Peyer's patch (tissue), 4 donors: ENCODE measurements around the gene DGKI. TPM values are rescaled to one million over a fixed set of nuclear protein-coding genes. Genes with fewer than 3 reads are reported as not detected.

Source experiments
- DNase-seq, 3 donors: peaks; one replicate each; pipeline ENCODE4 v3.0.0-alpha.2; 2017 to 2019
- H3K27ac ChIP-seq, 4 donors: fragments of 200-600 bp; sonication (generic); one replicate each; pipeline ENCODE4 v1.5.1; 2016 to 2019
- H3K27me3 ChIP-seq, 2 donors: fragments of 200-600 bp; sonication (generic); one replicate each; pipeline ENCODE4 v1.5.1; 2019
- H3K36me3 ChIP-seq, 3 donors: fragments of 200-600 bp; sonication (generic); one replicate each; pipeline ENCODE4 v1.5.1; 2016 to 2019
- H3K4me1 ChIP-seq, 4 donors: fragments of 200-600 bp; sonication (generic); one replicate each; pipeline ENCODE4 v1.5.1; 2016 to 2019
- H3K4me3 ChIP-seq, 4 donors: fragments of 200-600 bp; sonication (generic); 1 replicate in 3 of 4; 2 replicates in 1 of 4; pipeline ENCODE4 v1.5.1; 2016 to 2019; ENCODE audit warnings: mild to moderate bottlenecking in 1 of 4
- H3K9me3 ChIP-seq, 4 donors: fragments of 200-600 bp; sonication (generic); one replicate each; pipeline ENCODE4 v1.5.1; 2016 to 2019; ENCODE audit warnings: mild to moderate bottlenecking in 1 of 4
- CTCF ChIP-seq, 6 experiments: fragments of 450-650 bp in 4 of 6; fragments of 200-600 bp in 2 of 6; sonication (generic) in 1 of 6; IDR thresholded peaks; one replicate each; pipeline ENCODE4 v1.5.1; 2017 to 2019; ENCODE audit warnings: antibody characterized with exemption in 6 of 6, mild to moderate bottlenecking in 3 of 6, moderate library complexity in 1 of 6
- POLR2A ChIP-seq, 2 donors: fragments of 450-650 bp; IDR thresholded peaks; one replicate each; pipeline ENCODE4 v1.5.1; 2017; ENCODE audit warnings: antibody characterized with exemption in 2 of 2, mild to moderate bottlenecking in 2 of 2, moderate library complexity in 2 of 2
- total RNA-seq, 4 donors: library from RNA; depleted of rRNA; stranded (reverse); fragments of >200 nt; gene quantifications; one replicate each; pipeline ENCODE4 v1.1.0, GENCODE V29; 2016

DGKI gene
- total RNA-seq, 4 donors from 2014 or later = 0.19 to 0.40 (median 0.35) TPM; not detected in 1

DNA sequence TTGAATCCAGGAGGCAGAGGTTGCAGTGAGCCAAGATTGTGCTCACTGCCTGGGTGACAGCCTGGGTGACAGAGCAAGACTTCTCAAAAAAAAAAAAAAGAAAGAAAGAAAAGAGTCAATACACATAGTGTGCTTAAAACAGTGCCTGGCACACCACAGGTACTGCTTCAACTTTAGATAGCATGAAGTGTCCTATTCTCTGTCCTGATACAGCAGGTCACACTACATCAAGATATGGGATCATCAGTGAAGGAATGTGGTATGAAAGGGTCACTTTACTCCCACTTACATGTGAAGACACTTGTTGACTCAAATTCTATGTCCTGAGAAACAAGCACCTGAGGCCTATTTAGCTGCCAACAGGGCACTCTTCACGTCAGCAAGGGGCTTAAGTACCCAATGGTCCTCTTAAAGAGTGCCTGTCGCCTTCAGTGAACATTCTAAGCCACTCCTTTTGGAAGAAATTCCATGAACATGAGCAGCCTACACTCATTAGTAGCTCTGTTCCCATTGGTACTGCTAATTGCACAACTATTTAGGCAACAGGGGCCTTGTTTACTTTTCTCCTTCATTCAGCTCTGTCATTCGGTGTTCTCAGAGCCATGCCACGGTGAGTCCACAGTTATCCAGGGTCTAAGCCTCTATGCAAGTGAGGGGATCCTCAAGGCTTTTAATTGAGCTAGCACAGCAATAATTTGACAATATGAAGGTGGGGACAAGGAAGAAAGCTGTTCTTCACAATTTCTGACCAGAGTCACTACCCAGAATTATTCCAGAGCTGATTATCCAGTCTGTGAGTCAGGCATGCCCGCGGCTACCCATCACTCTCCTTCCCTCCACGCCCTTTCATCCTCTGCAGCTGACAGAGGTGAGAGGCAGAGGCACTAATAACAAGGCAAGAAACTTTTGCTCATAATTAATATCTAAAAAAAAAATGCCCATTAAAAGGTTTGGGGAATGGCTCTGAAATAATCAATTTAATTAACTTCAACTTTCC lies 446.6 kb downstream of the DGKI start:
- DNase-seq = no peak
- Histone ChIP-seq H3K36me3 (no peaks in the 10 kb centered on the region), H3K27ac (no peak overlapping the region), H3K27me3 (no peaks in the 10 kb centered on the region), H3K9me3 (no peaks in the 10 kb centered on the region), H3K4me3 (no peak overlapping the region), H3K4me1 (no peaks in the 10 kb centered on the region)
- TF ChIP-seq POLR2A (IDR thresholded peaks at IDR 0.05) = no peak

- no peaks in the 10 kb centered on the region for H3K9me3 ChIP-seq
- no peak overlapping the region for H3K4me3 ChIP-seq
- DNase-seq = no peak
- H3K27me3 ChIP-seq = no peaks in the 10 kb centered on the region
- no peaks in the 10 kb centered on the region for H3K4me1 ChIP-seq
- no peak overlapping the region for H3K27ac ChIP-seq
- TF ChIP-seq CTCF (IDR thresholded peaks at IDR 0.05) = no peak
- no peak for TF ChIP-seq POLR2A (IDR thresholded peaks at IDR 0.05)
- no peaks in the 10 kb centered on the region for H3K36me3 ChIP-seq
These were observed 450.7 kb downstream of the DGKI start for GRCh38 chr7:137396051-137396450.

DNA sequence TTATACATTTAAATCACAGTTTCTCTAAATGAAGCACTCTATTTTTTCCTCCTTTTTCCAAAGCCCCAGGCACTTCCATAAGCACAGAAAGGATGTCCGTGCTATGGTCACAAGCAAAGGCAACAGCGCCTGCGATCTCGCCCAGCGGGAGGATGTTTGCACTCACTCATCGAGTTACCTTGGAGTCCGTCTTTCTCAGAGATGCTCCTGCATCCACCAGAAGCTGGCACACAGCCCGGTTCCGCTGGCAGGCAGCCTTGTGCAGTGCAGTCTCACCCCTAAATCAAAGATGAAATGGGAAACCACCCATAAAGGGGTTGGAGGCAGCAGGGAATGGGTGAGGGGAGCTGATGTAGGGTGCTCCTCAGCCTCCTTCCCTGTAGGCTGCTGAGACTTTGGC lies 451.4 kb downstream of the DGKI start:
- Histone ChIP-seq H3K36me3 (no peaks in the 10 kb centered on the region), H3K9me3 (no peaks in the 10 kb centered on the region), H3K27me3 (no peaks in the 10 kb centered on the region), H3K27ac (no peak overlapping the region), H3K4me1 (no peaks in the 10 kb centered on the region), H3K4me3 (no peak overlapping the region)
- no peak for TF ChIP-seq POLR2A (IDR thresholded peaks at IDR 0.05)
- no peak for TF ChIP-seq CTCF (IDR thresholded peaks at IDR 0.05)
- no peak for DNase-seq

DNA sequence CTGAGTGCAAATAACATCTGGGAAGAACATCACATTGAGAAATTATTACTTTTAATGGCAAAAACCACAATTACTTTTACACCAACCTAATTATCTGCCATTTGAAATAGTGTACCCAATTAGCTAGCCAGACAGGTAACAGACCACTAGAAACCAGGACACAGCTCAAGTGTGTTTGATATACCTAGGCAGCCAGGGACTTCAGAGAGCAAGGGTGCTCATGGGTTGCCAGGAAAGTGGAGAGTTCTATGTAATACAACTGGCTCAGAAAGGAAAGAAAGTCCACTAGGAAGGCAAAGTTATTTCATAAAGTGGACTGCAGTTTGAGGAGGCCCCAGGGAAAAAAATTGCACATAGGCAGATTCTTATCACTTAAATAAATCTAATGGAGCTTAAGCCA lies 453.2 kb downstream of the DGKI start:
- TF ChIP-seq CTCF (IDR thresholded peaks at IDR 0.05) (no peak), POLR2A (IDR thresholded peaks at IDR 0.05) (no peak)
- no peak for DNase-seq
- H3K4me1 ChIP-seq = no peaks in the 10 kb centered on the region
- no peak overlapping the region for H3K27ac ChIP-seq
- no peaks in the 10 kb centered on the region for H3K9me3 ChIP-seq
- H3K4me3 ChIP-seq = no peak overlapping the region
- no peaks in the 10 kb centered on the region for H3K27me3 ChIP-seq
- no peaks in the 10 kb centered on the region for H3K36me3 ChIP-seq

DNA sequence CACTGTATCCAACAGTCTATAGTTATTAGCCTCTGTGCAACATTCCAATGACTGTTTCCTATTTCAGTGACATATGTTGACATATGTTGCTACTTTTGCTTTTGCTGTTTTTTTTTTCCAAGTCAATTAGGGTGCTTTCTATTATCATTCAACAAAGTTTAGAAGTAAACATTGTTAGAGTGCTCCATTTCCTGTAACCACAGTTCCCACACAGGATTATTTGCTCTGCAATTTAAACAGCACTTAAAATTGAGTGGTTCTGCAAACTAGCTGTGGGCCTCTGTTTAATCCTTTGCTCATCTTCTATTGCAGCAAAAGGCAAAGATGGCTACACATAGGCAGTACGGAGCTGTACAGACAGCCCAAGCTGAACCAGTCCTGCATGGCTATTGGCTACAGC lies 456.7 kb downstream of the DGKI start:
- Histone ChIP-seq H3K27ac (no peak overlapping the region), H3K27me3 (no peaks in the 10 kb centered on the region), H3K36me3 (no peaks in the 10 kb centered on the region), H3K4me1 (no peaks in the 10 kb centered on the region), H3K4me3 (no peak overlapping the region), H3K9me3 (no peaks in the 10 kb centered on the region)
- DNase-seq = no peak
- no peak for TF ChIP-seq POLR2A (IDR thresholded peaks at IDR 0.05)
- no peak for TF ChIP-seq CTCF (IDR thresholded peaks at IDR 0.05)

DNA sequence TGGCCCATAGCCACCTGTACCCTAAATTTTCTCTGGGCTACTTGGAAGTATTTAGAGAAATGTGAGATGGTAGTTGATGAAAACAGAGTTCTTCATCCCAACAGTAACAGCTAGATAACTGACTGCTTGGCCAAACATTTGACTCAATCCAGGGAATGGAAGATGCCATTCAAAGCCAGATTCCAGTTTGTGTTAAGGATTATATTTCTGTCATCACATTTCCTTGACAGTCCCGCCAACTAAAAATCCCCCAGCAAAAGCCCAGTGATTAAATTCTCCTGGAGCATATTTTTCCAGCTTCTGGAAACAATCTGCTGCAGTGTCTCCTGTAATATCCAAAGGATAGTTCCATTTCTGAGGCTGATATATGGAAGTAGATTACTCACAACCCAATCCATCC lies 457.9 kb downstream of the DGKI start:
- Histone ChIP-seq H3K27me3 (no peaks in the 10 kb centered on the region), H3K4me1 (no peaks in the 10 kb centered on the region), H3K9me3 (no peaks in the 10 kb centered on the region), H3K4me3 (no peak overlapping the region), H3K27ac (no peak overlapping the region), H3K36me3 (no peaks in the 10 kb centered on the region)
- no peak for TF ChIP-seq POLR2A (IDR thresholded peaks at IDR 0.05)
- DNase-seq = no peak
